MM.1S (cell line): ENCODE measurements around the gene LPIN1.

ENCODE experiments used
- DNase-seq: peaks from one replicate; pipeline ENCODE4 v3.0.0-alpha.2; 2015
- H2AFZ ChIP-seq: fragments of 300-600 bp; sonication (generic); 2 replicates; pipeline ENCODE4 v1.6.0; 2016; ENCODE audit warnings: antibody characterized with exemption, low read length
- H3F3A ChIP-seq: fragments of 300-600 bp; sonication (generic); 2 replicates; pipeline ENCODE4 v1.6.1; 2016; ENCODE audit warnings: mild to moderate bottlenecking, antibody characterized with exemption, low read length, moderate library complexity, mixed read lengths; ENCODE audit not compliant: insufficient read depth
- H3K27ac ChIP-seq: fragments of 300-600 bp; sonication (generic); 2 replicates; pipeline ENCODE4 v1.5.1; 2016; ENCODE audit warnings: mild to moderate bottlenecking, low read length
- H3K27me3 ChIP-seq: fragments of 300-600 bp; sonication (generic); replicated peaks from 2 replicates; pipeline ENCODE4 v1.6.0; 2016; ENCODE audit warnings: low read length; ENCODE audit not compliant: insufficient read depth
- H3K36me3 ChIP-seq: fragments of 300-600 bp; sonication (generic); replicated peaks from 2 replicates; pipeline ENCODE4 v1.6.1; 2016; ENCODE audit warnings: mild to moderate bottlenecking, low read length, mixed read lengths; ENCODE audit not compliant: insufficient read depth
- H3K4me1 ChIP-seq: fragments of 300-600 bp; sonication (generic); 2 replicates; pipeline ENCODE4 v1.6.1; 2016; ENCODE audit warnings: low read length, mixed read lengths
- H3K4me2 ChIP-seq: fragments of 300-600 bp; sonication (generic); 2 replicates; pipeline ENCODE4 v1.6.0; 2016; ENCODE audit warnings: low read depth, low read length
- H3K4me3 ChIP-seq: fragments of 300-600 bp; sonication (generic); 2 replicates; pipeline ENCODE4 v1.5.1; 2016; ENCODE audit warnings: low read length, mixed read lengths
- H3K79me2 ChIP-seq: fragments of 300-600 bp; sonication (generic); 2 replicates; pipeline ENCODE4 v1.6.1; 2016; ENCODE audit warnings: mixed run types, low read length, mixed read lengths
- H3K9ac ChIP-seq: fragments of 300-600 bp; sonication (generic); 2 replicates; pipeline ENCODE4 v1.6.1; 2016; ENCODE audit warnings: low read length, mixed read lengths
- H3K9me2 ChIP-seq: fragments of 300-600 bp; sonication (generic); replicated peaks from 2 replicates; pipeline ENCODE4 v1.6.1; 2016; ENCODE audit warnings: mild to moderate bottlenecking, low read length, mixed read lengths; ENCODE audit not compliant: insufficient read depth
- H3K9me3 ChIP-seq: fragments of 300-600 bp; sonication (generic); replicated peaks from 2 replicates; pipeline ENCODE4 v1.6.1; 2016; ENCODE audit warnings: mild to moderate bottlenecking, low read length, mixed read lengths; ENCODE audit not compliant: insufficient read depth
- H4K20me1 ChIP-seq: fragments of 300-600 bp; sonication (generic); 2 replicates; pipeline ENCODE4 v1.6.1; 2016; ENCODE audit warnings: mild to moderate bottlenecking, low read length, moderate library complexity, mixed read lengths; ENCODE audit not compliant: insufficient read depth
- EZH2 ChIP-seq: fragments of 300-600 bp; sonication (generic); optimal IDR thresholded peaks from 2 replicates; pipeline ENCODE3; 2017; ENCODE audit warnings: low read depth, mild to moderate bottlenecking, antibody characterized with exemption, low read length, mixed read lengths
- EZH2phosphoT487 ChIP-seq: fragments of 300-600 bp; sonication (generic); IDR thresholded peaks from 2 replicates; pipeline ENCODE4 v1.6.1; 2018; ENCODE audit warnings: antibody characterized with exemption, low read length
- TF ChIP-seq, protein P1 (sequence below): fragments of 300-600 bp; sonication (generic); IDR thresholded peaks from 2 replicates; pipeline ENCODE4 v1.5.1; 2016; ENCODE audit warnings: antibody characterized with exemption, low read length, mixed read lengths

LPIN1 gene

GRCh38 chr2:11864724-11865123 lies 118.3 kb downstream of the LPIN1 start:
- no peaks in the 10 kb centered on the region for H3K4me1 ChIP-seq
- H3K27ac ChIP-seq: no peak overlapping the region

DNA sequence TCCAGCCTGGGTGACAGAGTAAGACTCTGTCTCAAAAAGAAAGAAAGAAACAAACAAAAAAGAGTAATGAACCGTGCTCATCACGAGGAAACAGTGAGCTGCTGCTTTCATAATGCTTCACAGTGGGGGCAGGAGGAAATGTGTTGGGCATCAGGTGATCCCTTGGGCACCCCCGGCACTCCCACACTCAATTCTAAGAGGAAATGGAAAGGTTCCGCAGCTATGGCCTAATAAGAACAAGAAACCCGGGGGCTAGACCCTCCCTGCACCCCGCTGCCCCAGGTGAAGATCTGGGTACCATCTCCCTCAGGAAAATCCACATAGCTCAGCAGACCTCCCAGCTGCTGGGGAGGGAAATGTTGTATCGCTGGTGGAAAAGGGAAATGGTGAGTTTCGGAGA lies 118.9 kb downstream of the LPIN1 start:
- H3K9ac ChIP-seq: no peak overlapping the region
- no peaks in the 10 kb centered on the region for H3K27me3 ChIP-seq
- no peak overlapping the region for H3K4me3 ChIP-seq
- no peaks in the 10 kb centered on the region for H3K4me1 ChIP-seq
- no peak overlapping the region for H3K27ac ChIP-seq
- no peaks in the 10 kb centered on the region for H4K20me1 ChIP-seq
- no peaks in the 10 kb centered on the region for H3K9me2 ChIP-seq
- TF ChIP-seq EZH2: no peak
- TF ChIP-seq, protein P1, sequence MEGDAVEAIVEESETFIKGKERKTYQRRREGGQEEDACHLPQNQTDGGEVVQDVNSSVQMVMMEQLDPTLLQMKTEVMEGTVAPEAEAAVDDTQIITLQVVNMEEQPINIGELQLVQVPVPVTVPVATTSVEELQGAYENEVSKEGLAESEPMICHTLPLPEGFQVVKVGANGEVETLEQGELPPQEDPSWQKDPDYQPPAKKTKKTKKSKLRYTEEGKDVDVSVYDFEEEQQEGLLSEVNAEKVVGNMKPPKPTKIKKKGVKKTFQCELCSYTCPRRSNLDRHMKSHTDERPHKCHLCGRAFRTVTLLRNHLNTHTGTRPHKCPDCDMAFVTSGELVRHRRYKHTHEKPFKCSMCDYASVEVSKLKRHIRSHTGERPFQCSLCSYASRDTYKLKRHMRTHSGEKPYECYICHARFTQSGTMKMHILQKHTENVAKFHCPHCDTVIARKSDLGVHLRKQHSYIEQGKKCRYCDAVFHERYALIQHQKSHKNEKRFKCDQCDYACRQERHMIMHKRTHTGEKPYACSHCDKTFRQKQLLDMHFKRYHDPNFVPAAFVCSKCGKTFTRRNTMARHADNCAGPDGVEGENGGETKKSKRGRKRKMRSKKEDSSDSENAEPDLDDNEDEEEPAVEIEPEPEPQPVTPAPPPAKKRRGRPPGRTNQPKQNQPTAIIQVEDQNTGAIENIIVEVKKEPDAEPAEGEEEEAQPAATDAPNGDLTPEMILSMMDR: no peak
- TF ChIP-seq EZH2phosphoT487: no peak
- H3K36me3 ChIP-seq: no peaks in the 10 kb centered on the region
- no peak overlapping the region for H3K4me2 ChIP-seq
- no peaks in the 10 kb centered on the region for H3K79me2 ChIP-seq
- DNase-seq: no peak
- H2AFZ ChIP-seq: no peak overlapping the region
- H3K9me3 ChIP-seq: no peaks in the 10 kb centered on the region
- no peaks in the 10 kb centered on the region for H3F3A ChIP-seq

More at GRCh38 chr2:11864724-11865123, 118.3 kb downstream of the LPIN1 start:
- no peak for DNase-seq
- Histone ChIP-seq H3K9me2 (no peaks in the 10 kb centered on the region), H3K36me3 (no peaks in the 10 kb centered on the region), H3K9ac (no peak overlapping the region), H3F3A (no peaks in the 10 kb centered on the region), H3K4me3 (no peak overlapping the region), H2AFZ (no peak overlapping the region), H3K27me3 (no peaks in the 10 kb centered on the region), H3K4me2 (no peak overlapping the region), H3K79me2 (no peaks in the 10 kb centered on the region), H4K20me1 (no peaks in the 10 kb centered on the region), H3K9me3 (no peaks in the 10 kb centered on the region)
- TF ChIP-seq, protein P1: no peak
- TF ChIP-seq EZH2 (no peak), EZH2phosphoT487 (no peak)

GRCh38 chr2:11865805-11866204 lies 119.4 kb downstream of the LPIN1 start:
- H3K9me3 ChIP-seq: no peaks in the 10 kb centered on the region
- no peak for TF ChIP-seq EZH2
- TF ChIP-seq, protein P1: no peak
- no peak for TF ChIP-seq EZH2phosphoT487
- H3K9me2 ChIP-seq: no peaks in the 10 kb centered on the region
- no peak overlapping the region for H3K4me3 ChIP-seq
- no peaks in the 10 kb centered on the region for H3K79me2 ChIP-seq
- H3K27me3 ChIP-seq: no peaks in the 10 kb centered on the region
- no peak overlapping the region for H3K27ac ChIP-seq
- H3K9ac ChIP-seq: no peak overlapping the region
- H2AFZ ChIP-seq: no peak overlapping the region
- H3K36me3 ChIP-seq: no peaks in the 10 kb centered on the region
- no peak overlapping the region for H3K4me2 ChIP-seq
- DNase-seq: no peak
- H3K4me1 ChIP-seq: no peaks in the 10 kb centered on the region
- no peaks in the 10 kb centered on the region for H3F3A ChIP-seq
- H4K20me1 ChIP-seq: no peaks in the 10 kb centered on the region
